ENCODE data around the gene SNAI1.

DNA sequence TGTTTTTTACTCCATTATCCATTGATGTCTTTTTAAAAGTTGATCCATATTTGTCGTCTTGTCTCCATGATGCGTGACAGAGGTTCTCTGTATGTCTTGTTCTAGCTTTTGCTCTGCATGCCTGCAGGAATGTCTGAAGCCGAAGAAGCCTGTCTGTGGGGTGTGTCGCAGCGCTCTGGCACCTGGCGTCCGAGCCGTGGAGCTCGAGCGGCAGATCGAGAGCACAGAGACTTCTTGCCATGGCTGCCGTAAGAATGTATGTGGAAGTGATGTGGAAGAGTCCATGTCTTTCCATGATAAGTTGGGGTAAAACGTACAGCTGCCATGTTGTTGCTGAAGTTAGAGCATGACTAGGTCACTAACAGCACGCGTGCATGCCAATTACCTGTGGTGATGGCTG, 41.3 kb upstream of the SNAI1 start:
- no peak for TF ChIP-seq EZH2 (IDR thresholded peaks at IDR 0.05; ENCODE audit: borderline replicate concordance, low read depth, low read length, poor library complexity, severe bottlenecking)
- TF ChIP-seq, protein P1, sequence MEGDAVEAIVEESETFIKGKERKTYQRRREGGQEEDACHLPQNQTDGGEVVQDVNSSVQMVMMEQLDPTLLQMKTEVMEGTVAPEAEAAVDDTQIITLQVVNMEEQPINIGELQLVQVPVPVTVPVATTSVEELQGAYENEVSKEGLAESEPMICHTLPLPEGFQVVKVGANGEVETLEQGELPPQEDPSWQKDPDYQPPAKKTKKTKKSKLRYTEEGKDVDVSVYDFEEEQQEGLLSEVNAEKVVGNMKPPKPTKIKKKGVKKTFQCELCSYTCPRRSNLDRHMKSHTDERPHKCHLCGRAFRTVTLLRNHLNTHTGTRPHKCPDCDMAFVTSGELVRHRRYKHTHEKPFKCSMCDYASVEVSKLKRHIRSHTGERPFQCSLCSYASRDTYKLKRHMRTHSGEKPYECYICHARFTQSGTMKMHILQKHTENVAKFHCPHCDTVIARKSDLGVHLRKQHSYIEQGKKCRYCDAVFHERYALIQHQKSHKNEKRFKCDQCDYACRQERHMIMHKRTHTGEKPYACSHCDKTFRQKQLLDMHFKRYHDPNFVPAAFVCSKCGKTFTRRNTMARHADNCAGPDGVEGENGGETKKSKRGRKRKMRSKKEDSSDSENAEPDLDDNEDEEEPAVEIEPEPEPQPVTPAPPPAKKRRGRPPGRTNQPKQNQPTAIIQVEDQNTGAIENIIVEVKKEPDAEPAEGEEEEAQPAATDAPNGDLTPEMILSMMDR (conservative IDR thresholded peaks at IDR 0.05; ENCODE audit: low read depth, low read length) = no peak
